Cardiac fibroblast (primary cell): ENCODE measurements around the gene ADGRF1.

Source experiments
- DNase-seq, 2 donors: peaks; one replicate each; pipeline versions ENCODE4 v3.0.0 to v3.0.0-alpha.2; 2010; ENCODE audit warnings: low read depth in 2 of 2
- H3K4me3 ChIP-seq, 2 donors: replicated peaks in 1 of 2; 1 replicate in 1 of 2; 2 replicates in 1 of 2; pipeline ENCODE4 v1.5.1; 2011; ENCODE audit warnings: low read depth in 2 of 2, low read length in 2 of 2, mild to moderate bottlenecking in 2 of 2, moderate library complexity in 1 of 2
- CTCF ChIP-seq: IDR thresholded peaks from one replicate; pipeline ENCODE4 v1.5.1; 2011; ENCODE audit warnings: low read depth, mild to moderate bottlenecking, low read length, inconsistent platforms

Gene ADGRF1

GRCh38 chr6:47079638-47080037, 37.5 kb upstream of the ADGRF1 start:
- DNase-seq, result peak in 1 of 2 donors; percentile 16

GRCh38 chr6:47078991-47079390, 36.9 kb upstream of the ADGRF1 start:
- H3K4me3 ChIP-seq, result no peak overlapping the region
- DNase-seq, result no peak
- no peak for TF ChIP-seq CTCF

More at GRCh38 chr6:47079638-47080037, 37.5 kb upstream of the ADGRF1 start:
- peak; percentile 25 for TF ChIP-seq CTCF
- no peak overlapping the region for H3K4me3 ChIP-seq

- H3K4me3 ChIP-seq, result no peak overlapping the region
- DNase-seq, result peak in 1 of 2 donors; percentile 58
- TF ChIP-seq CTCF, result no peak
Measured at GRCh38 chr6:47076422-47077344, 34.6 kb upstream of the ADGRF1 start.

GRCh38 chr6:47075741-47076421, 33.7 kb upstream of the ADGRF1 start:
- no peak for DNase-seq
- H3K4me3 ChIP-seq, result no peak overlapping the region
- no peak for TF ChIP-seq CTCF

- H3K4me3 ChIP-seq, result no peak overlapping the region
- TF ChIP-seq CTCF, result no peak
- DNase-seq, result no peak
Measured at GRCh38 chr6:47075168-47075567, 33.0 kb upstream of the ADGRF1 start.

GRCh38 chr6:47073125-47074110, 31.3 kb upstream of the ADGRF1 start:
- DNase-seq, result no peak
- no peak overlapping the region for H3K4me3 ChIP-seq
- peak; percentile 7 for TF ChIP-seq CTCF
